GM18508 (cell line): ENCODE results near the gene STX16.

Experiments
- ATAC-seq: cut with Tn5 transposase; IDR thresholded peaks from one replicate; pipeline ENCODE4 v1.9.1; 2021; ENCODE audit warnings: moderate number of reproducible peaks; ENCODE audit not compliant: insufficient read depth, unreplicated experiment

The STX16 gene

GRCh38 chr20:58618351-58619076 is 32.6 kb upstream of the STX16 start:
- no peak for ATAC-seq

GRCh38 chr20:58619077-58619863 is 31.8 kb upstream of the STX16 start:
- ATAC-seq = no peak

GRCh38 chr20:58619864-58620431 is 31.1 kb upstream of the STX16 start:
- no peak for ATAC-seq

GRCh38 chr20:58621906-58622548 is 29.1 kb upstream of the STX16 start:
- ATAC-seq = no peak

- ATAC-seq = no peak
Observed at GRCh38 chr20:58622671-58623578, 28.2 kb upstream of the STX16 start.

- no peak for ATAC-seq
Observed at GRCh38 chr20:58623579-58624473, 27.3 kb upstream of the STX16 start.

- ATAC-seq = no peak
Observed at GRCh38 chr20:58624687-58625086, 26.4 kb upstream of the STX16 start.

- no peak for ATAC-seq
Observed at GRCh38 chr20:58625585-58625984, 25.5 kb upstream of the STX16 start.

- no peak for ATAC-seq
Observed at GRCh38 chr20:58626051-58626450, 25.0 kb upstream of the STX16 start.

GRCh38 chr20:58627212-58628072 is 23.6 kb upstream of the STX16 start:
- ATAC-seq = no peak

GRCh38 chr20:58628491-58629214 is 22.4 kb upstream of the STX16 start:
- ATAC-seq = no peak

GRCh38 chr20:58629215-58629580 is 21.9 kb upstream of the STX16 start:
- no peak for ATAC-seq

- ATAC-seq = no peak
Observed at GRCh38 chr20:58630063-58630462, 21.0 kb upstream of the STX16 start.

GRCh38 chr20:58633161-58634053 is 17.7 kb upstream of the STX16 start:
- ATAC-seq = no peak

GRCh38 chr20:58634059-58634458 is 17.0 kb upstream of the STX16 start:
- ATAC-seq = no peak

GRCh38 chr20:58634521-58635278 is 16.4 kb upstream of the STX16 start:
- no peak for ATAC-seq
